HepG2 (cell line): ENCODE results near the gene NMT2. TPM values are rescaled to one million over a fixed set of nuclear protein-coding genes. Genes with fewer than 3 reads are reported as not detected.

Experiments used
- KLF13 ChIP-seq: sonication (generic); formaldehyde crosslinking; IDR thresholded peaks from 2 replicates; pipeline ENCODE4 v1.4.0; 2020; ENCODE audit warnings: mild to moderate bottlenecking, missing genetic modification reagents
- NCOR1 ChIP-seq: fragments of 200-600 bp; sonication (generic); IDR thresholded peaks from 2 replicates; pipeline ENCODE4 v1.7.0; 2017; ENCODE audit warnings: antibody characterized with exemption, low read length, borderline replicate concordance
- NFE2 ChIP-seq: sonication (generic); formaldehyde crosslinking; IDR thresholded peaks from 2 replicates; pipeline ENCODE4 v1.4.0; 2020; ENCODE audit warnings: missing genetic modification reagents
- RFXANK ChIP-seq: IDR thresholded peaks from 2 replicates; pipeline ENCODE4 v1.6.1; 2016
- ZBTB7B ChIP-seq: sonication (generic); formaldehyde crosslinking; IDR thresholded peaks from 2 replicates; pipeline ENCODE4 v1.4.0; 2020; ENCODE audit warnings: missing genetic modification reagents
- ZIK1 ChIP-seq: sonication (generic); formaldehyde crosslinking; IDR thresholded peaks from 2 replicates; pipeline ENCODE4 v1.5.0; 2020; ENCODE audit warnings: mild to moderate bottlenecking, low read depth, missing genetic modification reagents, borderline replicate concordance
- ZMAT5 ChIP-seq: sonication (generic); formaldehyde crosslinking; IDR thresholded peaks from 2 replicates; pipeline ENCODE4 v1.5.0; 2020; ENCODE audit warnings: mild to moderate bottlenecking, low read depth, missing genetic modification reagents, borderline replicate concordance
- ZNF567 ChIP-seq: sonication (generic); formaldehyde crosslinking; IDR thresholded peaks from 2 replicates; pipeline ENCODE4 v1.8.1; 2023; ENCODE audit warnings: mild to moderate bottlenecking, missing genetic modification reagents, borderline replicate concordance
- polyA plus RNA-seq, 8 experiments: library from polyadenylated mRNA; depleted of rRNA in 3 of 8; stranded (reverse) in 7 of 8; unstranded in 1 of 8; fragments of >200 nt; fragmentation: Illumina TruSeq in 4 of 8; extraction: Trizol in 4 of 8; gene quantifications; 2 replicates each; pipeline versions ENCODE4 v1.2.1 to v1.2.3, GENCODE V29; 2011 to 2016; ENCODE audit warnings: low read depth in 4 of 8, missing spikeins in 1 of 8, mixed read lengths in 1 of 8; ENCODE audit not compliant: insufficient read depth in 1 of 8
- total RNA-seq, 5 experiments: library from RNA; depleted of rRNA; stranded (reverse); fragments of >200 nt; fragmentation: Illumina TruSeq; extraction: Trizol; gene quantifications; 2 replicates each; pipeline ENCODE4 v1.2.3, GENCODE V29; 2016; ENCODE audit warnings: low read depth in 1 of 5
- TF ChIP-seq, protein P1 (sequence below): sonication (generic); formaldehyde crosslinking; IDR thresholded peaks from 2 replicates; pipeline ENCODE4 v1.5.0; 2020; ENCODE audit warnings: mild to moderate bottlenecking, missing genetic modification reagents
- TF ChIP-seq, protein P2 (sequence below), 2 experiments: fragments of 450-650 bp in 1 of 2; sonication (generic) in 1 of 2; formaldehyde crosslinking in 1 of 2; IDR thresholded peaks; 2 replicates each; pipeline versions ENCODE4 v1.6.1 to v1.8.0; 2016 to 2022; ENCODE audit warnings: antibody characterized with exemption in 1 of 2, mild to moderate bottlenecking in 1 of 2, missing genetic modification reagents in 1 of 2
- TF ChIP-seq, protein P3 (sequence below): sonication (generic); formaldehyde crosslinking; IDR thresholded peaks from 2 replicates; pipeline ENCODE4 v1.4.0; 2020; ENCODE audit warnings: missing genetic modification reagents, mild to moderate bottlenecking, borderline replicate concordance
- TF ChIP-seq, protein P4 (sequence below): sonication (generic); formaldehyde crosslinking; IDR thresholded peaks from 2 replicates; pipeline ENCODE4 v1.4.0; 2020; ENCODE audit warnings: missing genetic modification reagents

Gene NMT2
- total and polyA plus RNA-seq, 2 of the 13 experiments (the other 11 are each of a cell fraction or from before 2014, with no cell fraction given) = 10.1 to 23.8 TPM

DNA sequence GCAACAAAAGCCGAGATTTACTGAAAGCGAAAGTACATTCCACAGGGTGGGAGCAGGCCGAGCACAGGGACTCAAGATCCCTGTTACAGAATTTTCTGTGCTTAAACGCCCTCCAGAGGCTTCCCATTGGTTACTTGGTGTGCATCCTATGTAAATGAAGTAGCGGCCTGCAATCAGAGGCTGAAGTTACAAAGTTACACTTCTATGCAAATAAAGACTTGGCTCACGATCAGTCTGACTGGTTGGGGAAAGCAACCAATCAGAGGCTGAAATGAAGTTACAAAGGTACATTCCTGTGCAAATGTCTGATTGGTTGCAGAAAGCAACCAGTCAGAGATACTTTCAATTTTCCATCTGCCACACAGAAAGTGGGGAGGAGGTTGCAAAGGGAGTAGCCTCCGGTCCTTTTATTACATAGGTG is 84.0 kb downstream of the NMT2 start (continued):
- TF ChIP-seq, protein P1, sequence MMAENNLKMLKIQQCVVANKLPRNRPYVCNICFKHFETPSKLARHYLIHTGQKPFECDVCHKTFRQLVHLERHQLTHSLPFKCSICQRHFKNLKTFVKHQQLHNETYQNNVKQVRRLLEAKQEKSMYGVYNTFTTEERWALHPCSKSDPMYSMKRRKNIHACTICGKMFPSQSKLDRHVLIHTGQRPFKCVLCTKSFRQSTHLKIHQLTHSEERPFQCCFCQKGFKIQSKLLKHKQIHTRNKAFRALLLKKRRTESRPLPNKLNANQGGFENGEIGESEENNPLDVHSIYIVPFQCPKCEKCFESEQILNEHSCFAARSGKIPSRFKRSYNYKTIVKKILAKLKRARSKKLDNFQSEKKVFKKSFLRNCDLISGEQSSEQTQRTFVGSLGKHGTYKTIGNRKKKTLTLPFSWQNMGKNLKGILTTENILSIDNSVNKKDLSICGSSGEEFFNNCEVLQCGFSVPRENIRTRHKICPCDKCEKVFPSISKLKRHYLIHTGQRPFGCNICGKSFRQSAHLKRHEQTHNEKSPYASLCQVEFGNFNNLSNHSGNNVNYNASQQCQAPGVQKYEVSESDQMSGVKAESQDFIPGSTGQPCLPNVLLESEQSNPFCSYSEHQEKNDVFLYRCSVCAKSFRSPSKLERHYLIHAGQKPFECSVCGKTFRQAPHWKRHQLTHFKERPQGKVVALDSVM = no peak
- TF ChIP-seq, protein P2, sequence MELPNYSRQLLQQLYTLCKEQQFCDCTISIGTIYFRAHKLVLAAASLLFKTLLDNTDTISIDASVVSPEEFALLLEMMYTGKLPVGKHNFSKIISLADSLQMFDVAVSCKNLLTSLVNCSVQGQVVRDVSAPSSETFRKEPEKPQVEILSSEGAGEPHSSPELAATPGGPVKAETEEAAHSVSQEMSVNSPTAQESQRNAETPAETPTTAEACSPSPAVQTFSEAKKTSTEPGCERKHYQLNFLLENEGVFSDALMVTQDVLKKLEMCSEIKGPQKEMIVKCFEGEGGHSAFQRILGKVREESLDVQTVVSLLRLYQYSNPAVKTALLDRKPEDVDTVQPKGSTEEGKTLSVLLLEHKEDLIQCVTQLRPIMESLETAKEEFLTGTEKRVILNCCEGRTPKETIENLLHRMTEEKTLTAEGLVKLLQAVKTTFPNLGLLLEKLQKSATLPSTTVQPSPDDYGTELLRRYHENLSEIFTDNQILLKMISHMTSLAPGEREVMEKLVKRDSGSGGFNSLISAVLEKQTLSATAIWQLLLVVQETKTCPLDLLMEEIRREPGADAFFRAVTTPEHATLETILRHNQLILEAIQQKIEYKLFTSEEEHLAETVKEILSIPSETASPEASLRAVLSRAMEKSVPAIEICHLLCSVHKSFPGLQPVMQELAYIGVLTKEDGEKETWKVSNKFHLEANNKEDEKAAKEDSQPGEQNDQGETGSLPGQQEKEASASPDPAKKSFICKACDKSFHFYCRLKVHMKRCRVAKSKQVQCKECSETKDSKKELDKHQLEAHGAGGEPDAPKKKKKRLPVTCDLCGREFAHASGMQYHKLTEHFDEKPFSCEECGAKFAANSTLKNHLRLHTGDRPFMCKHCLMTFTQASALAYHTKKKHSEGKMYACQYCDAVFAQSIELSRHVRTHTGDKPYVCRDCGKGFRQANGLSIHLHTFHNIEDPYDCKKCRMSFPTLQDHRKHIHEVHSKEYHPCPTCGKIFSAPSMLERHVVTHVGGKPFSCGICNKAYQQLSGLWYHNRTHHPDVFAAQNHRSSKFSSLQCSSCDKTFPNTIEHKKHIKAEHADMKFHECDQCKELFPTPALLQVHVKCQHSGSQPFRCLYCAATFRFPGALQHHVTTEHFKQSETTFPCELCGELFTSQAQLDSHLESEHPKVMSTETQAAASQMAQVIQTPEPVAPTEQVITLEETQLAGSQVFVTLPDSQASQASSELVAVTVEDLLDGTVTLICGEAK (IDR thresholded peaks at IDR 0.05) = no peak
- TF ChIP-seq, protein P2 (CRISPR knock-in tag; IDR thresholded peaks at IDR 0.05) = no peak
- TF ChIP-seq RFXANK (CRISPR knock-in tag) = peak; percentile 24; the same call in 1 of the 2 replicates
- no peak for TF ChIP-seq ZIK1 (CRISPR knock-in tag)
- no peak for TF ChIP-seq KLF13 (CRISPR knock-in tag)
- TF ChIP-seq, protein P3, sequence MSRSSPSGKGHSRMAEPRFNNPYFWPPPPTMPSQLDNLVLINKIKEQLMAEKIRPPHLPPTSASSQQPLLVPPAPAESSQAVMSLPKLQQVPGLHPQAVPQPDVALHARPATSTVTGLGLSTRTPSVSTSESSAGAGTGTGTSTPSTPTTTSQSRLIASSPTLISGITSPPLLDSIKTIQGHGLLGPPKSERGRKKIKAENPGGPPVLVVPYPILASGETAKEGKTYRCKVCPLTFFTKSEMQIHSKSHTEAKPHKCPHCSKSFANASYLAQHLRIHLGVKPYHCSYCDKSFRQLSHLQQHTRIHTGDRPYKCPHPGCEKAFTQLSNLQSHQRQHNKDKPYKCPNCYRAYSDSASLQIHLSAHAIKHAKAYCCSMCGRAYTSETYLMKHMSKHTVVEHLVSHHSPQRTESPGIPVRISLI = no peak
- TF ChIP-seq NFE2 (CRISPR knock-in tag) = no peak
- TF ChIP-seq ZBTB7B (CRISPR knock-in tag) = no peak
- TF ChIP-seq ZMAT5 (CRISPR knock-in tag) = no peak
- TF ChIP-seq, protein P4, sequence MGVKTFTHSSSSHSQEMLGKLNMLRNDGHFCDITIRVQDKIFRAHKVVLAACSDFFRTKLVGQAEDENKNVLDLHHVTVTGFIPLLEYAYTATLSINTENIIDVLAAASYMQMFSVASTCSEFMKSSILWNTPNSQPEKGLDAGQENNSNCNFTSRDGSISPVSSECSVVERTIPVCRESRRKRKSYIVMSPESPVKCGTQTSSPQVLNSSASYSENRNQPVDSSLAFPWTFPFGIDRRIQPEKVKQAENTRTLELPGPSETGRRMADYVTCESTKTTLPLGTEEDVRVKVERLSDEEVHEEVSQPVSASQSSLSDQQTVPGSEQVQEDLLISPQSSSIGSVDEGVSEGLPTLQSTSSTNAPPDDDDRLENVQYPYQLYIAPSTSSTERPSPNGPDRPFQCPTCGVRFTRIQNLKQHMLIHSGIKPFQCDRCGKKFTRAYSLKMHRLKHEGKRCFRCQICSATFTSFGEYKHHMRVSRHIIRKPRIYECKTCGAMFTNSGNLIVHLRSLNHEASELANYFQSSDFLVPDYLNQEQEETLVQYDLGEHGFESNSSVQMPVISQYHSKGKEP = no peak
- TF ChIP-seq NCOR1 = no peak
- no peak for TF ChIP-seq ZNF567 (CRISPR knock-in tag)
